ENCODE measurements around the gene BAZ1A. TPM values are rescaled to one million over a fixed set of nuclear protein-coding genes. Genes with fewer than 3 reads are reported as not detected.
A peak's percentile ranks its signal among the peaks of the same experiment; 100 is the strongest.

Gene BAZ1A
- total RNA-seq, 2 experiments from 2014 or later = 48.7 to 57.4 TPM

DNA sequence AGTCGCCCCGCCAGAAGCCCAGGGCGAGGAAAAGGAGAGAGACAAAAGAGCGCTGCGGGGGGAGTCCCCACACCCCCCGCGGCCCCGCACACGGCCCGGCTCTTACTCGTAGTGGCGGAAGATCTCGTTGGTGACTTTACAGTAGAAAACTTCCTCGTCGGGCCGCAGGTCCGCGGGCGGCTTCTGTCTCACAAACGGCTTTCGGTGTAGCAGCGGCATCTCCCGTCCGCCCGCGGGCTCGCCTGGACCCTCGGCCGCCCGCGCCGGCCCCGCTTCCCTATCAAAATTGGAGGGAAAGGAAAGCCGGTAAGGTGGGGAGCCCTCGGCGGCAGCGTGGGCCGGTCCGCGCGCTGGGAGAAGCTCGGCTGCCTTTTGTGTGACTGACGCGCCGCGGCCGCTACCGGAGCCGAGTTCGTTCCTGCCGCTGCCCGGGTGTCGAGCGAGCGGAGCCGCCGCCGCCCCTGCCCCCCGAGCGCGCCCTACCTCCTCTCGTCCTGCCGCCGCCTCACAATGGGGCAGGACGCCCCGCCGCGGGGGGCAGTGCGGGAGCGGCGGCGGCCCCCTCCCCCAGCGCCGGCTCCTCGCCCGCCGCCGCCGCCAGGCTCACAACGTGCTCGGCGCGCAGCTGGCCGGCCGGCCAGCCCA, 652 bp downstream of the BAZ1A start:
- Mint-ChIP-seq H3K4me3 (peak overlapping the region; percentile 96), H3K4me1 (peaks cover 41% of the 10 kb centered on the region), H3K36me3 (peaks cover 22% of the 10 kb centered on the region), H3K27me3 (no peaks in the 10 kb centered on the region), H3K9me3 (ENCODE audit: low read depth) (no peaks in the 10 kb centered on the region), H3K27ac (peak overlapping the region; percentile 98)
- ATAC-seq (peak; percentile 20), DNase-seq (peak; percentile 70)
- CTCF ChIA-PET = interaction anchor here (0.9 to 1.0 kb wide), 2 partner anchors 13 to 202 kb away, joined by 3 to 4 read pairs; no protein-coding TSS in a partner anchor

DNA sequence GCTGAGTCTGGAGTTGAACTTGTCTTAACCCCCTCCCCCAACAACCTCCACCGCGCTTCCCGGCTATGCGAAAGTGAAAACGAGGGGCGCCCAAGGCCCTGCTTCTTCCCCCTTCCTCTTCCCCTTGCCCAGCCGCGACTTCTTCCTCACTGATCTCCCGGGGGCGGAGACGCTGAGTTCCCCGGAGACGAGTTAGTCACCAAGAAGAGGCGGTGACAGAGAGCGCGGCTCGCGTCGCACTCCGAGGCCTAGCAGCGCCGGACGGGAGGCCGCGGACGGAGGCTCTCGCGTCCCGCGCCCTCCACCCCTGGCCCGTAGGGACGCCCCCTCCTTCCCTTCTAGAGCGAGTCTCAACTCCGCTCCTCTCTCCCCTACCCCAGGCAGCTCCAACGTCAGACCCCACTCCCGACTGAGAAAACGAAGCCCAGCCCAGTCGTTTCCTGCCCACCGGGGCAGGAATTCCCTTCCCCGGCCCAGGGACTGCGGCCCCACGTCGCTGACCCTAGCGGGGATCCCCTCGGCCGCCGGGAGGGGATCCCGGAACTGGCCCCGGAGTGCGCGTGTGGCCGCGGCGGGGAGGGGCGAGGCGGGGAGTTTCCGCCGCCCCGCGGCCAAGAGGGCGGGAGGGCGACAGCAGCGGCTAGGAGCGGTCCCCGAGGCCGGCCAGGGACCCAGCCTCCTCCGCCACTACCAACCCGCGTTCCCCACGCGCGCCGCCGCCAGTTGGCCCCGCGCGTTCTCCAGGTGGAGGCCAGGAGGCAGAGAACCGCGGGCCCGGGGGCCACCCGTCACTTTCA, 1.4 kb downstream of the BAZ1A start:
- no peaks in the 10 kb centered on the region for H3K9me3 Mint-ChIP-seq (ENCODE audit: low read depth)
- CTCF ChIA-PET = interaction anchor here (1.4 to 1.7 kb wide), 3 partner anchors 16 to 60 kb away, joined by 3 to 7 read pairs (median 4); no protein-coding TSS in a partner anchor
- H3K36me3 Mint-ChIP-seq = peaks cover 26% of the 10 kb centered on the region

DNA sequence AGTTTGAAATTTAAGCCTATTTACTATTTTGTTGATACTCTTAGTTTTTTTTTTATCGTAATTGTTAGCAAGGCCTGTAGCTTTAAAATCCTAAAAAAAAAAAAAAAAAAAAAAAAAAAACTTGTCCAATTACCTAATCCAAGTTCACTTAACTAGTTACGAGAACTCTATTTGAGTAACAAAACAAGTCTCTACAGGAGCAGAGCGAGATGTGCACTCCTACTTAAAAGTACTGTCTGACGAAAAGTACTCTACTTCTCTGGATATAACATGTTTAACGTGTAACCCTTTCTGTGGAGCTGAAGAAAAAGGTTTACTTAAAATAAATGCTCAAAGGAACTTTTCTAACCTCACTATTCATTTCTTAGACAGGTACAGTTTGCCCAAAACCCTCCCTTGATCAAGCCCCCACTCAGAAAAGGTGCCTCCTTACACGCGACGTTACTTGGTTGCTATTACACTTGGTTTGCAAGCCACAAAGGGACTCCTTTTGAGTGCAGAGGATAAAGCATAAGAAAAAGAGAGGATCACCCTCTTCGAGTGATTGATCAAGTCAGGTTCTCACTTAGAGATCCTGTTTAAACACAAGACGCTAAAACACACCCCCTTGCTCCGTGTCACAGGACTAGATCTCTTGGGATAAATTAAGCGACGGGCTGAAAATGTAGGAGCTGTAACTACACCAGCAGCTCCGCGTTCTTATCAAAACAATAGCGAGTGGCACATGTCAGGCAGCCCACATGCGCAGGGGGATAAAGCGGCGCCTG, 2.2 kb downstream of the BAZ1A start:
- Mint-ChIP-seq H3K9me3 (ENCODE audit: low read depth) (no peaks in the 10 kb centered on the region), H3K4me3 (peak overlapping the region; percentile 96), H3K4me1 (peaks cover 48% of the 10 kb centered on the region), H3K27ac (peak overlapping the region; percentile 98), H3K36me3 (peaks cover 31% of the 10 kb centered on the region), H3K27me3 (no peaks in the 10 kb centered on the region)
- peak; percentile 13 for ATAC-seq
- CTCF ChIA-PET = interaction anchor here (1.2 to 1.7 kb wide), 4 partner anchors 16 to 108 kb away, joined by 3 to 7 read pairs (median 6); no protein-coding TSS in a partner anchor
- no peak for DNase-seq

More for the DNA sequence above, 1.4 kb downstream of the BAZ1A start:
- DNase-seq = peak; percentile 91
- Mint-ChIP-seq H3K27ac (peak overlapping the region; percentile 98), H3K4me1 (peaks cover 43% of the 10 kb centered on the region), H3K27me3 (no peaks in the 10 kb centered on the region), H3K4me3 (peak overlapping the region; percentile 96)
- ATAC-seq = peak; percentile 77

DNA sequence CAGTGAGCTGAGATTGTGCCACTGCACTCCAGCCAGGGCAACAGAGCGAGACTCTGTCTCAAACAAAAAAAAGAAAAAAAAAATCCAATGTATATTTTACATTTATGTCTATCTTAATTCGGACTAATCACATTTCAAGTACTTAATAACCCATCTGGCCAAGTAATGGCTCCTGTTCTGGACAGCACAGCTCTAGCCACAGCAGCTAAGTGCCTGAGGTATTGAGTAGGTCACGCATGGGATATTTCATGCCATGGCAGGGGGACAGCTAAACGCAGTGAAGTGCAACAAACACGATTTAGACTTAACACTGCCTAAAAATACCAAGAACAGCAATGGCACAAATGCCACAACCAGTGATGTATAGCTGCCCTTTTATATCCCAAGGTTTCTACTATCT, 8.0 kb downstream of the BAZ1A start:
- no peak overlapping the region for H3K4me3 Mint-ChIP-seq
- H3K9me3 Mint-ChIP-seq (ENCODE audit: low read depth) = no peaks in the 10 kb centered on the region
- no peak overlapping the region for H3K27ac Mint-ChIP-seq
- H3K36me3 Mint-ChIP-seq = peaks cover 35% of the 10 kb centered on the region
- peaks cover 40% of the 10 kb centered on the region for H3K4me1 Mint-ChIP-seq
- DNase-seq (no peak), ATAC-seq (no peak)
- H3K27me3 Mint-ChIP-seq = no peaks in the 10 kb centered on the region
- CTCF ChIA-PET = no interaction called here

DNA sequence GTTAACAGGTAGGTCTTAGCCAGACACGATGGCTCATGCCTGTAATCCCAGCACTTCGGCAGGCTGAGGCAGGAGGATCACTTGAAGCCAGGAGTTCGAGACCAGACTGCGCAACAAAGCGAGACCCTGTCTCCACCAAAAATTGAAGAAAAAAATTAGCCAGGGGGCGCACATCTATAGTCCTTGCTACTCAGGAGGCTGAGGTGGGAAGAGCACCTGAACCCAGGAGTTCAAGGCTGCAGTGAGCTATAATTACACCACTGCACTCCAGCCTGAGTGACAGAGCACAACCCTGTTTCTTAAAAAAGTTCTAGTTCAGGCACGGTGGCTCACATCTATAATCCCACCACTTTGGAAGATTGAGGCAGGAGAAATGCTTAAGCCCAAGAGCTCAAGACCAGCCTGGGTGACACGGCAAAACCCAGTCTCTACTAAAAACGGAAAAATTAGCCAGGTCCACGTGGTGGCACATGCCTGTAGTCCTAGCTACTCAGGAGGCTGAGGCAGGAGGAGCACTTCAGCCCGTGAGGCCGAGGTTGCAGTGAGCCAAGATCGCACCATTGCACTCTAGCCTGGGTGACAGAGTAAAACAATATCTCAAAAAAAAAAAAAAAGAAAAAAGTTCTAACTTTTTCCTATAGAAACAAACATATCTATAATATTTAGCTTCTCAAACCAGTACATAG, 9.1 kb downstream of the BAZ1A start:
- Mint-ChIP-seq H3K4me3 (no peak overlapping the region), H3K36me3 (peaks cover 34% of the 10 kb centered on the region), H3K4me1 (peaks cover 33% of the 10 kb centered on the region), H3K27me3 (no peaks in the 10 kb centered on the region), H3K27ac (no peak overlapping the region), H3K9me3 (ENCODE audit: low read depth) (no peaks in the 10 kb centered on the region)
- no peak for ATAC-seq
- CTCF ChIA-PET = no interaction called here
- no peak for DNase-seq

DNA sequence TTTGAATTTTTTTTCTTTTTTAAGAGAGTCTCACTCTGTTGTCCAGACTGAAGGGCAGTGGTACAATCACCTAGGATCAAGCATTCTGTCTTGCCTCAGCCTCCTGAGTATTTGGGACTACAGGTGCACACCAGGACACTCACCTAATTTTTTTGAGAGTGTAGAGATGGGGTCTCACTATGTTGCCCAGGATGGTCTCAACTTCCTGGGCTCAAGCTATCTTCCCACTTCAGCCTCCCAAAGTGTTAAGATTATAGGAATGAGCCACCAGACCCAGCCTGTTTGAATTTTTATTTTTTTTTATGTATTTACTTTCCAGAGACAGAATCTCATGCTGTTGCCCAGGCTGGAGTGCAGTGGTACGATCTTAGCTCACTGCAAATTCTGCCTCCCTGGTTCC, 11.3 kb downstream of the BAZ1A start:
- H3K27me3 Mint-ChIP-seq = no peaks in the 10 kb centered on the region
- H3K27ac Mint-ChIP-seq = no peak overlapping the region
- CTCF ChIA-PET = interaction anchor here (1.0 kb wide), 1 partner anchor 11 kb away, joined by 3 read pairs; no protein-coding TSS in a partner anchor
- H3K4me3 Mint-ChIP-seq = no peak overlapping the region
- H3K9me3 Mint-ChIP-seq (ENCODE audit: low read depth) = peaks cover under 1% of the 10 kb centered on the region
- peaks cover 20% of the 10 kb centered on the region for H3K4me1 Mint-ChIP-seq
- DNase-seq (no peak), ATAC-seq (no peak)
- H3K36me3 Mint-ChIP-seq = peaks cover 37% of the 10 kb centered on the region

DNA sequence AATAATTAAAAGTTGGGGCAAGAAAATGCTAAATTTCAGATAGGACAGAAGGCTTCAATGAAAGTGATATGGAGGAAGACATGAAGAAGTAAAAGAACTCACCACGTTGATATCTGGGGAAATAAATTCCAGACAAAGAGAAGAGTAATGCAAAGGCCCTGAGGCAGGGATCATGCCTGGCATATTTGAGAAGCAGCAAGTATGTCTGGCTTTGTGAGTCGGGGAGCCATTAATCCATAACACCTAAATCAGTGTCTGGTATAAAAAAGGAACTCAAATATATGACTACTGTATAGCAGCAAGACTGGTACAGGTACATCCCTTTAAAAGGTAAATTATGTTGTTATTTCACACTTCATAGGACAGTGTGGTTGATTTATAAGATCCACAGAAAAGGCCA, 16.4 kb downstream of the BAZ1A start:
- no peaks in the 10 kb centered on the region for H3K27me3 Mint-ChIP-seq
- CTCF ChIA-PET = no interaction called here
- peaks cover 24% of the 10 kb centered on the region for H3K4me1 Mint-ChIP-seq
- H3K4me3 Mint-ChIP-seq = no peak overlapping the region
- ATAC-seq = no peak
- peaks cover 48% of the 10 kb centered on the region for H3K36me3 Mint-ChIP-seq
- no peak for DNase-seq
- peaks cover 3% of the 10 kb centered on the region for H3K9me3 Mint-ChIP-seq (ENCODE audit: low read depth)
- H3K27ac Mint-ChIP-seq = peak overlapping the region; percentile 36

DNA sequence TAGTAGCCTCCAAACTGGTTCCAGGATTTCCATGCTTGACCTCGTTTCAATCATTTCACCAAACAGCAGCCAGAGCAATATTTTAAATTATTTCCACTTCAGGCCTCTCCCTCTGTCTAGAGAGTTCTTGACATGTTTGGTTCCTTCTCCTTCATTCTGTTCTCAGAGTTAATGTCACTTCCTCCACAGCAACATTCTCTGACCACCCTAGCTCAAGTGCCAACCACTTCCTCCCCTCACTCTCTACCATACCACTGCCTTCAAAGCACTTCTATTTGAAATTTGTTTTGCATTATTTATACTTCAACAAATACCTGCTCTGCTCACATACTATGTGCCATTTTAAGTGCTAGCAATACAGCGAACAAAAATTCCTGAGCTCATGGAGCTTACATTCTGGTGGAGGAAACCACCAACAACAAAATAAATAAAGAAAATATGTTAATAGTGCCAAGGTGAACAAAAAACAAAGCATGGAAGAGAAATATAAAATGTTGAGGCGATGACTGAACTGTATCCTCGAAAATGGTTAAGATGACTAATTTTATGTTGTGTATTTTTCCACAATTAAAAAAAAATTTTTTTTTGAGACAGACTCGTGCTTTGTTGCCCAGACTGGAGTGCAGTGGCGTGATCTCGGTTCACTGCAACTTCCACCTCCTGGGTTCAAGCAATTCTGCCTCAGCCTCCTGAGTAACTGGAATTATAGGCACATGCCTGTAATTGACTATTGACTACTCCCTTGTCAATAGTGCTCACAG, 17.3 kb downstream of the BAZ1A start:
- peaks cover 56% of the 10 kb centered on the region for H3K36me3 Mint-ChIP-seq
- ATAC-seq (peak; percentile 85), DNase-seq (peak; percentile 70)
- peaks cover 24% of the 10 kb centered on the region for H3K4me1 Mint-ChIP-seq
- CTCF ChIA-PET = interaction anchor here (0.5 to 1.5 kb wide), 2 partner anchors 15 to 19 kb away, joined by 3 read pairs; no protein-coding TSS in a partner anchor
- H3K27ac Mint-ChIP-seq = peak overlapping the region; percentile 81
- peak overlapping the region; percentile 2 for H3K4me3 Mint-ChIP-seq
- no peaks in the 10 kb centered on the region for H3K27me3 Mint-ChIP-seq
- H3K9me3 Mint-ChIP-seq (ENCODE audit: low read depth) = peaks cover 3% of the 10 kb centered on the region

DNA sequence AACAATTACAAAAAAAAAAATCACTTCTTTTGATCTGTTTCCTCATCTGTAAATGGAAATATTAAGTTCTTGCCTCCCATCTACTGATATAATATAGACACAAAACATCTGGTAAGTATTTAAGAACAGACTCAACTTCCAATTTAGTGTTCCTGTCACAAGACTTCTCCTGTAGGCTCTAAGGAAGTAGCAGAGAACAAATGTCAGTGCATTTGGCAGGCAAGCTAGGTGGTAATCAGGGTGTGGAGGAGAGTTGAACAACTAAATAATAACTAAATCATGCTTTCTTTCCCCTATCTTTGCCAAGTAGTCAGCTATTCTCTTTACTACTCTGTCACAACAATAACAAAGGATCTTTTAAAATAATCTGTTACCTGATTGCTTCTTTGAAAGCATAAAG, 22.1 kb downstream of the BAZ1A start:
- no peak for DNase-seq
- Mint-ChIP-seq H3K27ac (peak overlapping the region; percentile 49), H3K4me3 (no peak overlapping the region), H3K27me3 (no peaks in the 10 kb centered on the region), H3K36me3 (peaks cover 44% of the 10 kb centered on the region), H3K4me1 (peaks cover 12% of the 10 kb centered on the region), H3K9me3 (ENCODE audit: low read depth) (no peaks in the 10 kb centered on the region)
- CTCF ChIA-PET = interaction anchor here (0.9 to 1.3 kb wide), 2 partner anchors 11 to 17 kb away, joined by 3 read pairs; no protein-coding TSS in a partner anchor
- ATAC-seq = no peak

DNA sequence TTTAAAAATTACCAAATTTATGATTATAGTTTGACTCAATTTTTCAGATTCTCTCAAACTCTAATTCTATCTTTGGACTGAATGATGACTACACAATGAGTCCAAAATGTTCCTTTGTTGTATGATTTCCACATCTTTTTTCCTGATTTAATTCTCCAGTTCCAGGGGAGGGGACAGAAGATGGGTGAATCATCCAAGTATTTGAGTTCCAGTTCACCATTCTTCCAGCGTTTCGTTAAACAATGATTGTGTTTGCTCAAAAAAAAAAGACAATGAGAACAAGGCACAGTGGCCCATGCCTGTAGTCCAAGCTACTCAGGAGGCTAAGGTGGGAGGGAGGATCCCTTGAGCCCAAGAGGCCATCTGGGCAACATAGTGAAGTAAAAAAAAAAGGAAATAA, 23.8 kb downstream of the BAZ1A start:
- DNase-seq (no peak), ATAC-seq (no peak)
- H3K9me3 Mint-ChIP-seq (ENCODE audit: low read depth) = no peaks in the 10 kb centered on the region
- no peaks in the 10 kb centered on the region for H3K27me3 Mint-ChIP-seq
- H3K36me3 Mint-ChIP-seq = peaks cover 40% of the 10 kb centered on the region
- H3K27ac Mint-ChIP-seq = no peak overlapping the region
- H3K4me3 Mint-ChIP-seq = no peak overlapping the region
- CTCF ChIA-PET = interaction anchor here (2.0 kb wide), 1 partner anchor 20 kb away, joined by 6 read pairs; no protein-coding TSS in a partner anchor
- peaks cover 2% of the 10 kb centered on the region for H3K4me1 Mint-ChIP-seq

DNA sequence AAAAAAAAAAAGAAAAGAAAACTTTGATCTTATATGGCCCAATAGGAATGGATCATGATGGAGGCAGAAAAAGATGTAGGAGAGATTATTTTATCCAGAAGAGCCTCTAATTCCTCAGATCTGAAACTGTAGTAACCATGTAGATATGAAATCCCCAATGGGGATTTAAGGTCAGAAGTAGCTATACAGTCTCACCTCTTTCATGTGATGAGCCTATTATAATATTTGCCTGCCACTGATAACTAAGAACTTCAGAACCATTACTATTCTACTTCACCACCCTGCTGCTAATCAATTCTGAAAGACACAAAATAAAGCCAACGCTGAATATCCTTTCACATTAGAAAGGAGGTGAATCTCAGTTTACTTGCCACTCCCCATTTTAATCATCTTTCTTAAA, 29.3 kb downstream of the BAZ1A start:
- Mint-ChIP-seq H3K27me3 (no peaks in the 10 kb centered on the region), H3K9me3 (ENCODE audit: low read depth) (no peaks in the 10 kb centered on the region), H3K4me1 (peaks cover 24% of the 10 kb centered on the region), H3K27ac (no peak overlapping the region), H3K4me3 (no peak overlapping the region), H3K36me3 (peaks cover 42% of the 10 kb centered on the region)
- DNase-seq = no peak
- CTCF ChIA-PET = no interaction called here
- no peak for ATAC-seq

DNA sequence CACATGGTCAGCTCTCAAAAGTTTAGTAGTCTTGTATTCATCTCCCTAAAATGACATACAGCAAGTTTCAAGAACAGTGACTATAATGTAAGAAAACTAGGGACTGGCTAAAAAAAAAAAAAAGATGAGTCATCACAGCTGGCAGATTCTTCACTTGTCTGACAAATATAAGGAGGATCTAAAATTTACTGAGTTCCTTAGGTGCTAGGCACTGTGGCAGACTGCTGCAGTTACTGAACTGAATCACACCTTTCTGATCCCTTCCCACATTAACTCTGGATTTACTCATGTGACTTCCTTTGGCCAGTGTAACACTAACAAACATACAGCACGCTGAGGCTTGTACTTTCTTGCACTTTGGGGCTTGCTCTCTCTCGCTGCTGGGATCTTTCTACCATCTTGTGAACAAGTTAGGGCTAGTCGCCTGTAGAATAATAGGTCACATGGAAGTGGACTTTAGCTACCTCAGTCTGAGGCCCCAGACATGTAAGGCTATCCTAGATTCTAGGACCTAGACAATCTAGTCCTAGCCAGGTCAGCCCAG, 32.1 kb downstream of the BAZ1A start:
- peak; percentile 85 for ATAC-seq
- Mint-ChIP-seq H3K4me3 (no peak overlapping the region), H3K27ac (peak overlapping the region; percentile 63), H3K36me3 (peaks cover 46% of the 10 kb centered on the region), H3K9me3 (ENCODE audit: low read depth) (no peaks in the 10 kb centered on the region), H3K4me1 (peaks cover 22% of the 10 kb centered on the region), H3K27me3 (no peaks in the 10 kb centered on the region)
- CTCF ChIA-PET = interaction anchor here (1.7 kb wide), 1 partner anchor 12 kb away, joined by 5 read pairs; no protein-coding TSS in a partner anchor
- DNase-seq = peak; percentile 44

Data from activated CD8-positive, alpha-beta memory T cell treated with anti-CD3 and anti-CD28 coated beads, Interleukin-2, amount 10 ng/mL, durations not matched to agents 7 days and 5 days (primary cell).